Panc1 (cell line): ENCODE measurements around the gene MYEOV. TPM values are rescaled to one million over a fixed set of nuclear protein-coding genes. Genes with fewer than 3 reads are reported as not detected.

Experiments
- ATAC-seq: fragments of 200-7000 bp; cut with Tn5 transposase; 2 replicates; pipeline ENCODE4 v1.9.1; 2020; ENCODE audit warnings: mild to moderate bottlenecking, moderate library complexity
- BruUV-seq: library from RNA; stranded (reverse); fragments of 400-500 nt; replicated peaks from 2 replicates; lab custom pipeline; 2021; lab: Mats Ljungman, UMichigan
- CTCF ChIA-PET: fragments of 300-600 bp; sonication (Branson Sonifier 250); formaldehyde crosslinking; loops from one replicate; lab custom pipeline; 2022; ENCODE audit warnings: antibody characterized with exemption; lab: Charles Lee
- POLR2A ChIA-PET: fragments of 300-600 bp; sonication (Branson Sonifier 250); formaldehyde crosslinking; loops from one replicate; lab custom pipeline; 2022; ENCODE audit warnings: antibody characterized with exemption; lab: Charles Lee
- DNase-seq: peaks from one replicate; pipeline ENCODE4 v3.0.0-alpha.2; 2010; ENCODE audit warnings: low read depth, low spot score
- H3K27ac ChIP-seq: 2 replicates; pipeline ENCODE4 v1.5.1; 2011; ENCODE audit warnings: mild to moderate bottlenecking, low read length, inconsistent platforms
- H3K27me3 ChIP-seq: fragments of 200-500 bp; sonication (Bioruptor generic); 2 replicates; pipeline ENCODE4 v1.6.0; 2014; ENCODE audit warnings: low read length, inconsistent platforms; ENCODE audit not compliant: control insufficient read depth, insufficient read depth
- H3K36me3 ChIP-seq: fragments of 200-500 bp; sonication (Bioruptor generic); 2 replicates; pipeline ENCODE4 v1.5.1; 2014; ENCODE audit warnings: inconsistent platforms, mild to moderate bottlenecking, low read length, moderate library complexity; ENCODE audit not compliant: control insufficient read depth, insufficient read depth
- H3K4me1 ChIP-seq: 2 replicates; pipeline ENCODE4 v1.5.1; 2011; ENCODE audit warnings: inconsistent platforms, mild to moderate bottlenecking, low read length, moderate library complexity; ENCODE audit not compliant: control insufficient read depth, insufficient read depth
- H3K4me3 ChIP-seq, 2 experiments: 2 replicates each; pipeline ENCODE4 v1.5.1; 2011 to 2012; ENCODE audit warnings: low read depth in 2 of 2, low read length in 2 of 2, mild to moderate bottlenecking in 2 of 2, inconsistent platforms in 1 of 2, moderate library complexity in 1 of 2
- H3K9me3 ChIP-seq: fragments of 200-500 bp; sonication (Bioruptor generic); 2 replicates; pipeline ENCODE4 v1.5.1; 2014; ENCODE audit warnings: low read depth, mild to moderate bottlenecking, inconsistent platforms, low read length, moderate library complexity; ENCODE audit not compliant: control insufficient read depth, insufficient read depth
- POLR2AphosphoS5 ChIP-seq: IDR thresholded peaks from 2 replicates; pipeline ENCODE4 v1.6.1; 2012; ENCODE audit warnings: mild to moderate bottlenecking, low read depth, low read length, moderate library complexity
- TCF7L2 ChIP-seq: IDR thresholded peaks from 2 replicates; pipeline ENCODE4 v1.6.1; 2011; ENCODE audit warnings: mild to moderate bottlenecking, low read depth, low read length, inconsistent platforms
- in situ Hi-C: cut with HindIII; loops from 2 replicates; pipeline ENCODE4 v1.10.0; 2016; ENCODE audit warnings: low sequenced_read_pairs, low pct_unique_long_range_greater_than_20kb
- intact Hi-C: fragments of 100-400 bp; cut with micrococcal nuclease; formaldehyde crosslinking; loops from one replicate; pipeline ENCODE4 v1.10.0; 2022; ENCODE audit not compliant: unreplicated experiment
- total RNA-seq: library from RNA; stranded (reverse); gene quantifications from one replicate; pipeline ENCODE4 v1.2.1, GENCODE V29; 2021; ENCODE audit not compliant: unreplicated experiment
- TF ChIP-seq, protein P1 (sequence below): fragments of 450-650 bp; IDR thresholded peaks from 2 replicates; pipeline ENCODE4 v1.5.1; 2017; ENCODE audit warnings: mild to moderate bottlenecking
- TF ChIP-seq, protein P2 (sequence below), 2 experiments: IDR thresholded peaks; 2 replicates each; pipeline ENCODE4 v1.6.1; 2011 to 2012; ENCODE audit warnings: low read depth in 2 of 2, control low read depth in 1 of 2, low read length in 1 of 2, mild to moderate bottlenecking in 1 of 2, moderate library complexity in 1 of 2; ENCODE audit not compliant: insufficient read depth in 1 of 2

Gene MYEOV
- total RNA-seq, 1 experiment from 2014 or later = 69.8 TPM

DNA sequence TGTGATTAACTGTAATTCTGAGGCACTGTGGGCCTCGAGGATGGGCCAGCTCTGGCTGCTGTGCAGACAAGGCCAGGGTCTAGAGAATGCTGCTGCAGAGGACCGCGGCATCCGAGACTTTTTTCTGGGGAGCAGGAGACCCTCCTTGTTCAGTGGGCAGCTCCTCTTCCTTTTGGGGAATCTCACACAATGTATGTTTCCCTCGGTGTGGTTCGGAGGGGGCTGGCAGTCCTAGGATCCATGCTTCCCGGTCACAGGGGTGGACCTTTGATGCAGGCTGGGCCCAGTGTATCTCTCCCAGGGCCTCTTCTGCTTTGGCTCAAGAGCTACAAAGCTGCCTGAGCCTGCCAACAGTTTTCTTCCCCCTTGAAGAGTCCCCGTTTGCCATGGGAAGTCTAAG is 31.5 kb downstream of the MYEOV start:
- no TSS peak for BruUV-seq
- peak overlapping the region; percentile 76 for H3K27ac ChIP-seq
- in situ Hi-C loops (no loop called here), intact Hi-C loops (no loop called here)
- H3K4me3 ChIP-seq = no peak overlapping the region
- ATAC-seq = peak; percentile 23
- no peaks in the 10 kb centered on the region for H3K27me3 ChIP-seq
- H3K36me3 ChIP-seq = no peaks in the 10 kb centered on the region
- ChIA-PET CTCF (no interaction called here), POLR2A (no interaction called here)
- TF ChIP-seq POLR2AphosphoS5 (no peak), TCF7L2 (no peak)
- TF ChIP-seq, protein P1, sequence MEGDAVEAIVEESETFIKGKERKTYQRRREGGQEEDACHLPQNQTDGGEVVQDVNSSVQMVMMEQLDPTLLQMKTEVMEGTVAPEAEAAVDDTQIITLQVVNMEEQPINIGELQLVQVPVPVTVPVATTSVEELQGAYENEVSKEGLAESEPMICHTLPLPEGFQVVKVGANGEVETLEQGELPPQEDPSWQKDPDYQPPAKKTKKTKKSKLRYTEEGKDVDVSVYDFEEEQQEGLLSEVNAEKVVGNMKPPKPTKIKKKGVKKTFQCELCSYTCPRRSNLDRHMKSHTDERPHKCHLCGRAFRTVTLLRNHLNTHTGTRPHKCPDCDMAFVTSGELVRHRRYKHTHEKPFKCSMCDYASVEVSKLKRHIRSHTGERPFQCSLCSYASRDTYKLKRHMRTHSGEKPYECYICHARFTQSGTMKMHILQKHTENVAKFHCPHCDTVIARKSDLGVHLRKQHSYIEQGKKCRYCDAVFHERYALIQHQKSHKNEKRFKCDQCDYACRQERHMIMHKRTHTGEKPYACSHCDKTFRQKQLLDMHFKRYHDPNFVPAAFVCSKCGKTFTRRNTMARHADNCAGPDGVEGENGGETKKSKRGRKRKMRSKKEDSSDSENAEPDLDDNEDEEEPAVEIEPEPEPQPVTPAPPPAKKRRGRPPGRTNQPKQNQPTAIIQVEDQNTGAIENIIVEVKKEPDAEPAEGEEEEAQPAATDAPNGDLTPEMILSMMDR = no peak
- TF ChIP-seq, protein P2, sequence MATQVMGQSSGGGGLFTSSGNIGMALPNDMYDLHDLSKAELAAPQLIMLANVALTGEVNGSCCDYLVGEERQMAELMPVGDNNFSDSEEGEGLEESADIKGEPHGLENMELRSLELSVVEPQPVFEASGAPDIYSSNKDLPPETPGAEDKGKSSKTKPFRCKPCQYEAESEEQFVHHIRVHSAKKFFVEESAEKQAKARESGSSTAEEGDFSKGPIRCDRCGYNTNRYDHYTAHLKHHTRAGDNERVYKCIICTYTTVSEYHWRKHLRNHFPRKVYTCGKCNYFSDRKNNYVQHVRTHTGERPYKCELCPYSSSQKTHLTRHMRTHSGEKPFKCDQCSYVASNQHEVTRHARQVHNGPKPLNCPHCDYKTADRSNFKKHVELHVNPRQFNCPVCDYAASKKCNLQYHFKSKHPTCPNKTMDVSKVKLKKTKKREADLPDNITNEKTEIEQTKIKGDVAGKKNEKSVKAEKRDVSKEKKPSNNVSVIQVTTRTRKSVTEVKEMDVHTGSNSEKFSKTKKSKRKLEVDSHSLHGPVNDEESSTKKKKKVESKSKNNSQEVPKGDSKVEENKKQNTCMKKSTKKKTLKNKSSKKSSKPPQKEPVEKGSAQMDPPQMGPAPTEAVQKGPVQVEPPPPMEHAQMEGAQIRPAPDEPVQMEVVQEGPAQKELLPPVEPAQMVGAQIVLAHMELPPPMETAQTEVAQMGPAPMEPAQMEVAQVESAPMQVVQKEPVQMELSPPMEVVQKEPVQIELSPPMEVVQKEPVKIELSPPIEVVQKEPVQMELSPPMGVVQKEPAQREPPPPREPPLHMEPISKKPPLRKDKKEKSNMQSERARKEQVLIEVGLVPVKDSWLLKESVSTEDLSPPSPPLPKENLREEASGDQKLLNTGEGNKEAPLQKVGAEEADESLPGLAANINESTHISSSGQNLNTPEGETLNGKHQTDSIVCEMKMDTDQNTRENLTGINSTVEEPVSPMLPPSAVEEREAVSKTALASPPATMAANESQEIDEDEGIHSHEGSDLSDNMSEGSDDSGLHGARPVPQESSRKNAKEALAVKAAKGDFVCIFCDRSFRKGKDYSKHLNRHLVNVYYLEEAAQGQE (IDR thresholded peaks at IDR 0.05; ENCODE audit: insufficient read depth in 1 of 2, low read depth in 2 of 2, low read length in 1 of 2) = no peak
- H3K4me1 ChIP-seq = peaks cover 53% of the 10 kb centered on the region
- DNase-seq = no peak
- no peaks in the 10 kb centered on the region for H3K9me3 ChIP-seq

DNA sequence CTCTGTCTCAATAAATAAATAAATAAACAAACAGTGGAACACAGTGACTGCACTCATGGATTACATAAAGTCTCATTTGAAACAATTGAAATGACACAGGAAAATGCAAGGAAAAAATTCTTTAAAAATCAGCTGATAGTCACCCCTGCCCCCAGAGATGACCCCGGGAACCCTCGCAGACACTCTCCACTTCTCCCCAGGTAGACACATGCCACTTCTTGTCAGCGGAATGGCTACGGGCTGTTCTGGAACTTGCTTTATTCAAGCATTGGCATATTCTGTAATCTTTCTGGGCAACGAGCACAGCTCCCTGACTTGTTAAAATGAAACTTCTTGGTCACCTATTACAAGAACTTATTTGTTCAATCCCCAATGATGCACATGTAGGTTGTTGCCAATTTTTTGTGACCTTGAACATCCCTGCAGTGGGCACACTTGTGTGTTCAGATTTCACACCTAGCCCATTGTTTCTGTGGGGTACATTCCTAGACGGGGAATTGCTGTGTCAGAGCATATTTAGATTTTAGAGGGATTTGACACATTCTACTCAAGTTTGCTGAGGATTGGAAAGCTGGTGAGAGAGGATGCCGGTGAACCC is 32.8 kb downstream of the MYEOV start:
- no TSS peak for BruUV-seq
- in situ Hi-C loops = no loop called here
- Histone ChIP-seq H3K36me3 (no peaks in the 10 kb centered on the region), H3K4me1 (peaks cover 47% of the 10 kb centered on the region), H3K4me3 (no peak overlapping the region), H3K27ac (peak overlapping the region; percentile 76), H3K9me3 (no peaks in the 10 kb centered on the region), H3K27me3 (no peaks in the 10 kb centered on the region)
- ATAC-seq = peak; percentile 69
- DNase-seq = no peak
- TF ChIP-seq, protein P1 = no peak
- no peak for TF ChIP-seq POLR2AphosphoS5
- TF ChIP-seq TCF7L2 = no peak
- ChIA-PET POLR2A (no interaction called here), CTCF (interaction anchor here (1.0 kb wide), 1 partner anchor 195 kb away, joined by 4 read pairs; no protein-coding TSS in a partner anchor)
- intact Hi-C loops = no loop called here
